DND-41 (cell line): ENCODE measurements around the gene SLC16A11.
A peak's percentile ranks its signal among the peaks of the same experiment; 100 is the strongest.

Experiments
- ATAC-seq: fragments of 200-7000 bp; cut with Tn5 transposase; 3 replicates; pipeline ENCODE4 v1.9.1; 2021; ENCODE audit warnings: low read depth; ENCODE audit not compliant: insufficient read depth
- DNase-seq: peaks from one replicate; pipeline ENCODE4 v3.0.0-alpha.2; 2020
- H2AFZ ChIP-seq: 2 replicates; pipeline ENCODE4 v1.6.0; 2012; ENCODE audit warnings: low read depth, low read length
- H3K27ac ChIP-seq: 2 replicates; pipeline ENCODE4 v1.5.1; 2012; ENCODE audit warnings: low read length, inconsistent platforms
- H3K27me3 ChIP-seq: fragments of 200-600 bp; sonication (generic); 2 replicates; pipeline ENCODE4 v1.6.0; 2012; ENCODE audit warnings: low read length, mild to moderate bottlenecking, inconsistent platforms; ENCODE audit not compliant: insufficient read depth, poor library complexity
- H3K36me3 ChIP-seq: 2 replicates; pipeline ENCODE4 v1.5.1; 2012; ENCODE audit warnings: low read length, inconsistent platforms; ENCODE audit not compliant: insufficient read depth
- H3K4me1 ChIP-seq: 2 replicates; pipeline ENCODE4 v1.5.1; 2012; ENCODE audit warnings: mild to moderate bottlenecking, low read length; ENCODE audit not compliant: insufficient read depth
- H3K4me2 ChIP-seq: 2 replicates; pipeline ENCODE4 v1.6.0; 2012; ENCODE audit warnings: mild to moderate bottlenecking, moderate library complexity, low read length, inconsistent platforms; ENCODE audit not compliant: insufficient read depth
- H3K4me3 ChIP-seq, 2 experiments: fragments of 200-600 bp in 1 of 2; shearing (Covaris generic) in 1 of 2; 2 replicates each; pipeline ENCODE4 v1.5.1; 2012 to 2016; ENCODE audit warnings: inconsistent platforms in 2 of 2, low read length in 2 of 2, mild to moderate bottlenecking in 2 of 2, low read depth in 1 of 2, moderate library complexity in 1 of 2
- H3K79me2 ChIP-seq: 2 replicates; pipeline ENCODE4 v1.6.0; 2012; ENCODE audit warnings: low read length, inconsistent platforms; ENCODE audit not compliant: insufficient read depth
- H3K9ac ChIP-seq: 2 replicates; pipeline ENCODE4 v1.6.0; 2012; ENCODE audit warnings: low read depth, mild to moderate bottlenecking, inconsistent platforms, low read length, moderate library complexity
- H3K9me3 ChIP-seq: 2 replicates; pipeline ENCODE4 v1.5.1; 2012; ENCODE audit warnings: low read length, moderate library complexity, mild to moderate bottlenecking, inconsistent platforms; ENCODE audit not compliant: insufficient read depth, severe bottlenecking
- H4K20me1 ChIP-seq: 2 replicates; pipeline ENCODE4 v1.6.0; 2012; ENCODE audit warnings: low read length; ENCODE audit not compliant: insufficient read depth
- EZH2 ChIP-seq: IDR thresholded peaks from 3 replicates; pipeline ENCODE4 v1.6.1; 2012; ENCODE audit warnings: borderline replicate concordance, low read depth, mild to moderate bottlenecking, moderate library complexity, low read length, inconsistent platforms; ENCODE audit not compliant: severe bottlenecking
- TF ChIP-seq, protein P1 (sequence below): IDR thresholded peaks from 2 replicates; pipeline ENCODE4 v1.5.1; 2012; ENCODE audit warnings: borderline replicate concordance, low read length, moderate library complexity, mild to moderate bottlenecking; ENCODE audit not compliant: poor library complexity, severe bottlenecking; ENCODE audit errors: extremely low read depth

SLC16A11 gene

DNA sequence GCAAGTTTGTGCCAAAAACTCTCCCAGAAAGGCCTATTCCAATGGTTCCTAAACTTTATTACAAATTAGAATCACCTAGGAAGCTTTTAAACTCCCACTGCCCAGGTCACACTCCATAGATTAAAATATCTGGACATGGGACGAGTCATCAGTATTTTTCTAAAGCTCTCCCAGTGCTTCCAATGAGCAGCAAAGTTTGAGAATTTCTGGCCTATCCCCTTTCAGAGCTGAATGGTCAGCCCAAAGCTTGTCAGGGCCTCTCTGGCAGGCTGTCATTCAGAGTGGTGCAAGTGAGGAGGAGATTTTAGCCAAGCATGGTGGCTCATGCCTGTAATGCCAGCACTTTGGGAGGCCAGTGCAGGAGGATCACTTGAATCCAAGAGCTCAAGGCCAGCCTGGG lies 18.6 kb downstream of the SLC16A11 start:
- Histone ChIP-seq H3K36me3 (no peaks in the 10 kb centered on the region), H3K27ac (no peak overlapping the region), H3K27me3 (no peaks in the 10 kb centered on the region), H3K9me3 (no peaks in the 10 kb centered on the region), H3K4me1 (peaks cover 25% of the 10 kb centered on the region), H3K4me2 (no peak overlapping the region), H3K9ac (no peak overlapping the region), H2AFZ (no peak overlapping the region), H3K79me2 (no peaks in the 10 kb centered on the region), H4K20me1 (no peaks in the 10 kb centered on the region), H3K4me3 (no peak overlapping the region)
- no peak for DNase-seq
- no peak for TF ChIP-seq EZH2
- ATAC-seq: no peak

DNA sequence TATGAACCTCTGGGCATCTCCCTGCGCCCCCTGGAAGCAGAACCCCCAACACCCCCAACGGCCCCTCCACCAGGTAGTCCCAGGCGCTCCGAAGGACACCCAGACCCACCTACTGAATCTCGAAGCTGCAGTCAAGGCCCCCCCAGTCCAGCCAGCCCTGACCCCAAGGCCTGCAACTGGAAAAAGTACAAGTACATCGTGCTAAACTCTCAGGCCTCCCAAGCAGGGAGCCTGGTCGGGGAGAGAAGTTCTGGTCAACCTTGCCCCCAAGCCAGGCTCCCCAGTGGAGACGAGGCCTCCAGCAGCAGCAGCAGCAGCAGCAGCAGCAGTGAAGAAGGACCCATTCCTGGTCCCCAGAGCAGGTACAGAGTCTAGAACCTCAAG lies 19.5 kb downstream of the SLC16A11 start:
- Histone ChIP-seq H3K9ac (no peak overlapping the region), H3K4me1 (peaks cover 16% of the 10 kb centered on the region), H4K20me1 (no peaks in the 10 kb centered on the region), H3K27me3 (no peaks in the 10 kb centered on the region), H3K4me2 (no peak overlapping the region), H3K9me3 (no peaks in the 10 kb centered on the region), H2AFZ (no peak overlapping the region), H3K4me3 (no peak overlapping the region), H3K27ac (no peak overlapping the region), H3K79me2 (no peaks in the 10 kb centered on the region), H3K36me3 (no peaks in the 10 kb centered on the region)
- ATAC-seq: no peak
- DNase-seq: no peak
- no peak for TF ChIP-seq EZH2
- TF ChIP-seq, protein P1, sequence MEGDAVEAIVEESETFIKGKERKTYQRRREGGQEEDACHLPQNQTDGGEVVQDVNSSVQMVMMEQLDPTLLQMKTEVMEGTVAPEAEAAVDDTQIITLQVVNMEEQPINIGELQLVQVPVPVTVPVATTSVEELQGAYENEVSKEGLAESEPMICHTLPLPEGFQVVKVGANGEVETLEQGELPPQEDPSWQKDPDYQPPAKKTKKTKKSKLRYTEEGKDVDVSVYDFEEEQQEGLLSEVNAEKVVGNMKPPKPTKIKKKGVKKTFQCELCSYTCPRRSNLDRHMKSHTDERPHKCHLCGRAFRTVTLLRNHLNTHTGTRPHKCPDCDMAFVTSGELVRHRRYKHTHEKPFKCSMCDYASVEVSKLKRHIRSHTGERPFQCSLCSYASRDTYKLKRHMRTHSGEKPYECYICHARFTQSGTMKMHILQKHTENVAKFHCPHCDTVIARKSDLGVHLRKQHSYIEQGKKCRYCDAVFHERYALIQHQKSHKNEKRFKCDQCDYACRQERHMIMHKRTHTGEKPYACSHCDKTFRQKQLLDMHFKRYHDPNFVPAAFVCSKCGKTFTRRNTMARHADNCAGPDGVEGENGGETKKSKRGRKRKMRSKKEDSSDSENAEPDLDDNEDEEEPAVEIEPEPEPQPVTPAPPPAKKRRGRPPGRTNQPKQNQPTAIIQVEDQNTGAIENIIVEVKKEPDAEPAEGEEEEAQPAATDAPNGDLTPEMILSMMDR: no peak

GRCh38 chr17:7023576-7024401 lies 20.1 kb downstream of the SLC16A11 start:
- Histone ChIP-seq H3K27ac (no peak overlapping the region), H3K9ac (no peak overlapping the region), H3K4me2 (no peak overlapping the region), H3K36me3 (no peaks in the 10 kb centered on the region), H3K79me2 (no peaks in the 10 kb centered on the region), H3K4me1 (peaks cover 14% of the 10 kb centered on the region), H3K4me3 (no peak overlapping the region), H4K20me1 (no peaks in the 10 kb centered on the region), H3K9me3 (no peaks in the 10 kb centered on the region), H3K27me3 (no peaks in the 10 kb centered on the region), H2AFZ (no peak overlapping the region)
- no peak for ATAC-seq
- TF ChIP-seq, protein P1: no peak
- TF ChIP-seq EZH2: no peak
- peak; percentile 39 for DNase-seq

GRCh38 chr17:7022781-7023571 lies 20.9 kb downstream of the SLC16A11 start, which contains the start of gene BCL6B:
BCL6B (plus strand) TSS chr17:7023050; CDS start chr17:7023672, 622 bp downstream.
- Histone ChIP-seq H3K9ac (peak within 1 kb of the TSS; percentile 35), H3K27ac (no peak within 1 kb of the TSS)
- no peak for DNase-seq

More at GRCh38 chr17:7022781-7023571, 20.9 kb downstream of the SLC16A11 start, which contains the start of gene BCL6B:
- Histone ChIP-seq H3K4me2 (peak within 1 kb of the TSS; percentile 61), H3K36me3 (peaks cover under 1% of the 10 kb centered on the region; the same call in 1 of the 2 replicates), H3K79me2 (no peaks in the 10 kb centered on the region), H3K4me3 (peak within 1 kb of the TSS in 1 of 2 experiments; percentile 44; a peak in 1 of 4 replicates), H3K4me1 (peaks cover 17% of the 10 kb centered on the region), H2AFZ (peak within 1 kb of the TSS; percentile 73), H3K9me3 (no peaks in the 10 kb centered on the region), H4K20me1 (no peaks in the 10 kb centered on the region), H3K27me3 (no peaks in the 10 kb centered on the region)
- TF ChIP-seq, protein P1: peak; percentile 5
- TF ChIP-seq EZH2: no peak
- no peak for ATAC-seq
